Measurements from ENCODE around the gene MAGI2. TPM values are rescaled to one million over a fixed set of nuclear protein-coding genes. Genes with fewer than 3 reads are reported as not detected.

MAGI2 gene
- total RNA-seq, 1 experiment from 2014 or later: 0.25 TPM

- H3K4me1 Mint-ChIP-seq (ENCODE audit: low read depth, unreplicated experiment): no peaks in the 10 kb centered on the region
- ChIA-PET CTCF (no interaction called here), POLR2A (no interaction called here)
- H3K27me3 ChIP-seq (replicated peaks; ENCODE audit: control insufficient read depth, insufficient read depth, low read length): no peaks in the 10 kb centered on the region
- no peak overlapping the region for H3K27ac Mint-ChIP-seq (ENCODE audit: unreplicated experiment)
- peaks cover 7% of the 10 kb centered on the region for H3K27me3 Mint-ChIP-seq (ENCODE audit: insufficient read depth, unreplicated experiment)
- no peak for TF ChIP-seq CTCF (IDR thresholded peaks at IDR 0.05; ENCODE audit: insufficient read depth in 1 of 2, low read depth in 1 of 2, low read length in 1 of 2, severe bottlenecking in 1 of 2, unreplicated experiment in 1 of 2)
- no TSS peak for BruUV-seq (replicated peaks)
- H3K4me1 ChIP-seq: no peaks in the 10 kb centered on the region
- no peaks in the 10 kb centered on the region for H3K36me3 Mint-ChIP-seq (ENCODE audit: insufficient read depth, unreplicated experiment)
- intact Hi-C loops (cut with micrococcal nuclease; ENCODE audit: unreplicated experiment): no loop called here
- H3K36me3 ChIP-seq (ENCODE audit: control insufficient read depth, insufficient read depth, low read length): no peaks in the 10 kb centered on the region
- no peak for DNase-seq
- H3K4me3 ChIP-seq (ENCODE audit: low read depth, low read length): no peak overlapping the region
- H3K4me3 Mint-ChIP-seq (ENCODE audit: unreplicated experiment): no peak overlapping the region
- no peaks in the 10 kb centered on the region for H3K9me3 ChIP-seq
- no peaks in the 10 kb centered on the region for H3K9me3 Mint-ChIP-seq (ENCODE audit: unreplicated experiment)
Observed at GRCh38 chr7:78114993-78115392, 1338.5 kb downstream of the MAGI2 start.

GRCh38 chr7:78112488-78112887, 1341.0 kb downstream of the MAGI2 start:
- H3K4me1 ChIP-seq: no peaks in the 10 kb centered on the region
- Mint-ChIP-seq H3K9me3 (ENCODE audit: unreplicated experiment) (peaks cover 8% of the 10 kb centered on the region), H3K4me3 (ENCODE audit: unreplicated experiment) (no peak overlapping the region), H3K27me3 (ENCODE audit: insufficient read depth, unreplicated experiment) (peaks cover 7% of the 10 kb centered on the region), H3K4me1 (ENCODE audit: low read depth, unreplicated experiment) (no peaks in the 10 kb centered on the region), H3K36me3 (ENCODE audit: insufficient read depth, unreplicated experiment) (no peaks in the 10 kb centered on the region), H3K27ac (ENCODE audit: unreplicated experiment) (no peak overlapping the region)
- no peaks in the 10 kb centered on the region for H3K36me3 ChIP-seq (ENCODE audit: control insufficient read depth, insufficient read depth, low read length)
- H3K9me3 ChIP-seq: peaks cover under 1% of the 10 kb centered on the region; the same call in 1 of the 2 replicates
- BruUV-seq (replicated peaks): no TSS peak
- TF ChIP-seq CTCF (IDR thresholded peaks at IDR 0.05; ENCODE audit: insufficient read depth in 1 of 2, low read depth in 1 of 2, low read length in 1 of 2, severe bottlenecking in 1 of 2, unreplicated experiment in 1 of 2): no peak
- no peaks in the 10 kb centered on the region for H3K27me3 ChIP-seq (replicated peaks; ENCODE audit: control insufficient read depth, insufficient read depth, low read length)
- CTCF ChIA-PET: no interaction called here
- intact Hi-C loops (cut with micrococcal nuclease; ENCODE audit: unreplicated experiment): no loop called here
- H3K4me3 ChIP-seq (ENCODE audit: low read depth, low read length): no peak overlapping the region
- POLR2A ChIA-PET: no interaction called here
- no peak for DNase-seq

- intact Hi-C loops (cut with micrococcal nuclease; ENCODE audit: unreplicated experiment): no loop called here
- no TSS peak for BruUV-seq (replicated peaks)
- no peaks in the 10 kb centered on the region for H3K4me1 ChIP-seq
- TF ChIP-seq CTCF (IDR thresholded peaks at IDR 0.05; ENCODE audit: insufficient read depth in 1 of 2, low read depth in 1 of 2, low read length in 1 of 2, severe bottlenecking in 1 of 2, unreplicated experiment in 1 of 2): no peak
- peaks cover 10% of the 10 kb centered on the region for H3K9me3 Mint-ChIP-seq (ENCODE audit: unreplicated experiment)
- CTCF ChIA-PET: no interaction called here
- H3K9me3 ChIP-seq: peaks cover 7% of the 10 kb centered on the region
- POLR2A ChIA-PET: no interaction called here
- peaks cover 7% of the 10 kb centered on the region for H3K27me3 Mint-ChIP-seq (ENCODE audit: insufficient read depth, unreplicated experiment)
- DNase-seq: no peak
- H3K27me3 ChIP-seq (replicated peaks; ENCODE audit: control insufficient read depth, insufficient read depth, low read length): no peaks in the 10 kb centered on the region
- no peaks in the 10 kb centered on the region for H3K36me3 Mint-ChIP-seq (ENCODE audit: insufficient read depth, unreplicated experiment)
- no peaks in the 10 kb centered on the region for H3K4me1 Mint-ChIP-seq (ENCODE audit: low read depth, unreplicated experiment)
- H3K36me3 ChIP-seq (ENCODE audit: control insufficient read depth, insufficient read depth, low read length): no peaks in the 10 kb centered on the region
- no peak overlapping the region for H3K4me3 Mint-ChIP-seq (ENCODE audit: unreplicated experiment)
- H3K4me3 ChIP-seq (ENCODE audit: low read depth, low read length): no peak overlapping the region
- H3K27ac Mint-ChIP-seq (ENCODE audit: unreplicated experiment): no peak overlapping the region
Observed at GRCh38 chr7:78111386-78111785, 1342.1 kb downstream of the MAGI2 start.
